ENCODE measurements around the gene IQGAP2.
A peak's percentile ranks its signal among the peaks of the same experiment; 100 is the strongest.

GRCh38 chr5:76583163-76584047, 180.3 kb downstream of the IQGAP2 start:
- TF ChIP-seq CTCF (IDR thresholded peaks at IDR 0.05) (peak in 1 of 3 experiments; percentile 28), POLR2A (IDR thresholded peaks at IDR 0.05) (no peak)

Data from testis (tissue), 2 donors.